ENCODE measurements around the gene FBXL7. TPM values are rescaled to one million over a fixed set of nuclear protein-coding genes. Genes with fewer than 3 reads are reported as not detected.

Gene FBXL7
- total and polyA plus RNA-seq, 2 of the 8 experiments (the other 6 are each of a cell fraction or from before 2014, with no cell fraction given) = 17.7 to 17.8 TPM

GRCh38 chr5:15886156-15886555 lies 386.2 kb downstream of the FBXL7 start:
- Histone ChIP-seq H3K4me3 (ENCODE audit: extremely low read depth in 1 of 4, insufficient read depth in 2 of 4, low read depth in 3 of 4, low read length in 4 of 4) (no peak overlapping the region), H3K36me3 (ENCODE audit: control insufficient read depth in 2 of 4, insufficient read depth in 4 of 4, low read length in 3 of 4) (no peaks in the 10 kb centered on the region), H3K79me1 (ENCODE audit: low read depth, low read length) (no peaks in the 10 kb centered on the region), H3K9me3 (ENCODE audit: insufficient read depth in 2 of 2, low read depth in 1 of 2, low read length in 1 of 2) (no peaks in the 10 kb centered on the region), H3K18ac (ENCODE audit: extremely low read depth, low read length) (no peak overlapping the region), H3K23me2 (ENCODE audit: low read depth, low read length) (no peaks in the 10 kb centered on the region), H3K14ac (ENCODE audit: insufficient read length) (no peak overlapping the region), H2BK5ac (ENCODE audit: low read depth, low read length) (no peak overlapping the region), H2AFZ (ENCODE audit: low read length) (no peak overlapping the region), H4K5ac (ENCODE audit: insufficient read length, low read depth, low read length) (no peak overlapping the region), H2BK120ac (replicated peaks; ENCODE audit: low read depth, low read length) (no peak overlapping the region), H3K27ac (ENCODE audit: low read depth, low read length) (no peak overlapping the region), H2AK5ac (ENCODE audit: low read depth, low read length) (no peak overlapping the region), H3K56ac (replicated peaks; ENCODE audit: insufficient read length, low read depth, low read length) (no peak overlapping the region), H3K27me3 (replicated peaks in 1 of 4; ENCODE audit: control insufficient read depth in 3 of 4, extremely low read depth in 1 of 4, insufficient read depth in 3 of 4, low read length in 3 of 4) (no peaks in the 10 kb centered on the region), H4K91ac (replicated peaks; ENCODE audit: insufficient read length, low read length) (no peak overlapping the region), H2BK15ac (ENCODE audit: low read length) (no peak overlapping the region), H3K4me1 (replicated peaks in 1 of 4; ENCODE audit: control insufficient read depth in 3 of 4, insufficient read depth in 4 of 4, low read length in 3 of 4) (peaks cover 0 to 3% (median under 1%) of the 10 kb centered on the region in 4 experiments; a peak in 2 of 7 replicates), H3K79me2 (ENCODE audit: control insufficient read depth in 1 of 2, insufficient read depth in 2 of 2, low read length in 2 of 2) (no peaks in the 10 kb centered on the region), H2BK20ac (ENCODE audit: low read length) (no peak overlapping the region), H4K20me1 (replicated peaks in 1 of 2; ENCODE audit: control insufficient read depth in 1 of 2, insufficient read depth in 2 of 2, low read length in 2 of 2) (no peaks in the 10 kb centered on the region), H3K4me2 (ENCODE audit: insufficient read depth in 1 of 2, low read depth in 2 of 2, low read length in 2 of 2) (no peak overlapping the region), H3K4ac (replicated peaks; ENCODE audit: insufficient read length, low read depth, low read length) (no peak overlapping the region), H3K9ac (replicated peaks in 1 of 4; ENCODE audit: extremely low read depth in 1 of 4, low read depth in 3 of 4, low read length in 3 of 4) (no peak overlapping the region), H3K23ac (ENCODE audit: insufficient read length) (no peak overlapping the region), H4K8ac (ENCODE audit: extremely low read depth, insufficient read depth, low read length) (no peak overlapping the region), H2BK12ac (ENCODE audit: low read depth, low read length) (no peak overlapping the region)
- DNase-seq (ENCODE audit: low read depth in 1 of 2, low spot score in 2 of 2) = no peak
- no peak for FAIRE-seq
- POLR2A ChIA-PET (ENCODE audit: partially characterized antibody) = no interaction called here
- CTCF ChIA-PET (ENCODE audit: partially characterized antibody) = no interaction called here
- WGBS, 2 experiments (ENCODE audit: extremely low coverage in 1 of 2, insufficient coverage in 1 of 2, insufficient read length in 1 of 2, insufficient replicate concordance in 2 of 2, low coverage in 1 of 2, low lambda C conversion rate in 2 of 2, missing lambda C conversion rate in 1 of 2) = 73% methylated on average over 1 of the region's 1 CpG; no CpG with 5 or more reads in 1 of the 2 experiments
- TF ChIP-seq EP300 (IDR thresholded peaks at IDR 0.05; ENCODE audit: borderline replicate concordance in 1 of 2, low read depth in 2 of 2, low read length in 2 of 2) (no peak), NANOG (IDR thresholded peaks at IDR 0.05; ENCODE audit: insufficient read depth, low read depth, low read length, poor library complexity, severe bottlenecking) (no peak), SUZ12 (IDR thresholded peaks at IDR 0.05; ENCODE audit: low read length) (no peak), GABPA (IDR thresholded peaks at IDR 0.05; ENCODE audit: borderline replicate concordance, insufficient read depth, low read length) (no peak), MAFK (IDR thresholded peaks at IDR 0.05; ENCODE audit: low read depth, low read length) (no peak), TEAD4 (IDR thresholded peaks at IDR 0.05; ENCODE audit: low read depth, low read length) (no peak), POU5F1 (IDR thresholded peaks at IDR 0.05; ENCODE audit: low read depth, low read length) (no peak), TAF7 (optimal IDR thresholded peaks at IDR 0.05; ENCODE audit: borderline replicate concordance, low read depth, low read length) (no peak), MAX (IDR thresholded peaks at IDR 0.05) (no peak), TCF12 (IDR thresholded peaks at IDR 0.05; ENCODE audit: low read depth, low read length) (no peak), GTF2F1 (IDR thresholded peaks at IDR 0.05; ENCODE audit: borderline replicate concordance, low read depth, low read length) (no peak), TAF1 (IDR thresholded peaks at IDR 0.05; ENCODE audit: low read depth, low read length) (no peak), CHD1 (IDR thresholded peaks at IDR 0.05; ENCODE audit: low read depth, low read length) (no peak), JUN (IDR thresholded peaks at IDR 0.05; ENCODE audit: low read depth, low read length) (no peak), EGR1 (IDR thresholded peaks at IDR 0.05; ENCODE audit: borderline replicate concordance, low read depth, low read length) (no peak)

Measured in H1 (cell line).